HG02623 (cell line): ENCODE measurements around the gene NTN3.

Experiments
- ATAC-seq: cut with Tn5 transposase; IDR thresholded peaks from one replicate; pipeline ENCODE4 v1.9.1; 2021; ENCODE audit warnings: moderate library complexity; ENCODE audit not compliant: unreplicated experiment

The NTN3 gene

GRCh38 chr16:2465653-2466415 is 5.3 kb upstream of the NTN3 start:
- ATAC-seq: no peak

GRCh38 chr16:2466667-2467527 is 4.2 kb upstream of the NTN3 start:
- no peak for ATAC-seq

GRCh38 chr16:2467528-2468232 is 3.4 kb upstream of the NTN3 start:
- ATAC-seq: no peak

GRCh38 chr16:2468233-2468724 is 2.8 kb upstream of the NTN3 start:
- ATAC-seq: no peak

GRCh38 chr16:2468725-2469398 is 2.2 kb upstream of the NTN3 start:
- peak; percentile 36 for ATAC-seq

GRCh38 chr16:2469399-2470233 is 1.5 kb upstream of the NTN3 start:
- ATAC-seq: no peak

- no peak for ATAC-seq
Observed at GRCh38 chr16:2470234-2470601, 879 bp upstream of the NTN3 start.

GRCh38 chr16:2470603-2471015 is 488 bp upstream of the NTN3 start:
- ATAC-seq: no peak

- ATAC-seq: no peak
Observed at GRCh38 chr16:2471653-2472487, 773 bp downstream of the NTN3 start.

GRCh38 chr16:2472488-2472864 is 1.4 kb downstream of the NTN3 start:
- no peak for ATAC-seq

- ATAC-seq: no peak
Observed at GRCh38 chr16:2472885-2473445, 1.9 kb downstream of the NTN3 start.

- ATAC-seq: no peak
Observed at GRCh38 chr16:2473446-2473926, 2.4 kb downstream of the NTN3 start.

GRCh38 chr16:2473999-2474876 is 3.1 kb downstream of the NTN3 start:
- ATAC-seq: no peak

- ATAC-seq: peak; percentile 48
Observed at GRCh38 chr16:2474877-2475412, 3.8 kb downstream of the NTN3 start, which contains the start of gene TBC1D24. TBC1D24 (plus strand) TSS chr16:2475127; CDS start chr16:2496149, 21,022 bp downstream.

- no peak for ATAC-seq
Observed at GRCh38 chr16:2475413-2476344, 4.6 kb downstream of the NTN3 start.

GRCh38 chr16:2476345-2476720 is 5.2 kb downstream of the NTN3 start:
- no peak for ATAC-seq
